ENCODE data around the gene UBN2. TPM values are rescaled to one million over a fixed set of nuclear protein-coding genes. Genes with fewer than 3 reads are reported as not detected.

The UBN2 gene
- total and polyA plus RNA-seq, 2 of the 13 experiments (the other 11 are each of a cell fraction or from before 2014, with no cell fraction given) = 5.6 to 5.7 TPM

DNA sequence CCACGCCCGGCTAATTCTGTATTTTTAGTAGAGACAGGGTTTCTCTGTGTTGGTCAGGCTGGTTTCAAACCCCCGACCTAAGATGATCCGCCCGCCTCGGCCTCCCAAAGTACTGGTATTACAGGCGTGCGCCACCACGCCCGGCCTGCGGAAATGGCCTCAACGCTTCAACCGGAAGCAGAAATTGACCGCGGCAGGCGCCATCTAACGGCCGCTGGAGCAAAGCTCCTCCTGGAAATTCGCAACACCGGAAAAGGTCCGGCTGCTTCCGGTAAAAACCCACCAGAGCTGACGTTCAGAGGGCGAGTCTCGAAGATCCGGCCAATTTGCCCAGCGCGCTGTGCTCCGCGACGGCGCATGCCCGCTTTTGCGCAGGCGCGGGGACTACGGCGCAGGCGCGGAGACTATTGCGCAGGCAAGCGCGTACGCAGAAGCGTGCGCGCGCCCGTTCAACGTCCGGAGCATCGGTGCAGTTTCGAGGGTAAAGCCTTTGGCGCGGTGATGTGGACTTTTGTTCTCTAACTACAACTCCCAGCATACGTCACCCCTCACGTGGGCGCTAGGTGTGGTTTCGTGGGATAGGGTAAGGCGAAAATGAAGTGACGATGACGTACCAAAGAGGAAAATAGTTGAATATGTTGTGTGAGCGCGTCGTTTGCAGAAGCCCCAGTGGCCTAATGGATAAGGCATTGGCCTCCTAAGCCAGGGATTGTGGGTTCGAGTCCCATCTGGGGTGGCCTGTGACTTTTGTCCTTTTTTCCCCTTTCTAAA is 109.2 kb downstream of the UBN2 start (continued):
- TF ChIP-seq HINFP (CRISPR knock-in tag; IDR thresholded peaks at IDR 0.05; ENCODE audit: low read depth) (peak; percentile 74; the same call in 1 of the 2 replicates), TBL1XR1 (IDR thresholded peaks at IDR 0.05; ENCODE audit: borderline replicate concordance, low read length, partially characterized antibody) (no peak), ZNF263 (CRISPR knock-in tag; IDR thresholded peaks at IDR 0.05) (0 out of 2 replicates have a peak, but pooled peaks have one; percentile 58), CHCHD3 (CRISPR knock-in tag; IDR thresholded peaks at IDR 0.05) (peak; percentile 87; the same call in 1 of the 2 replicates), FOSL2 (CRISPR knock-in tag; IDR thresholded peaks at IDR 0.05) (peak; percentile 60), ZFP82 (CRISPR knock-in tag; IDR thresholded peaks at IDR 0.05; ENCODE audit: borderline replicate concordance) (peak; percentile 77; the same call in 1 of the 2 replicates), ONECUT2 (CRISPR knock-in tag; IDR thresholded peaks at IDR 0.05) (0 out of 2 replicates have a peak, but pooled peaks have one; percentile 17), ZFP36L1 (CRISPR knock-in tag; IDR thresholded peaks at IDR 0.05) (peak; percentile 24; the same call in 1 of the 2 replicates), SAFB2 (CRISPR knock-in tag; IDR thresholded peaks at IDR 0.05; ENCODE audit: borderline replicate concordance, low read depth) (peak; percentile 73; the same call in 1 of the 2 replicates), TFDP1 (CRISPR knock-in tag; IDR thresholded peaks at IDR 0.05; ENCODE audit: borderline replicate concordance) (peak; percentile 89; the same call in 1 of the 2 replicates), ZNF652 (CRISPR knock-in tag; IDR thresholded peaks at IDR 0.05; ENCODE audit: borderline replicate concordance, low read depth) (0 out of 2 replicates have a peak, but pooled peaks have one; percentile 3), REST (IDR thresholded peaks at IDR 0.05; ENCODE audit: borderline replicate concordance in 1 of 2, low read depth in 1 of 2, low read length in 2 of 2) (peak in 1 of 2 experiments; percentile 10; a peak in 1 of 4 replicates), GPBP1L1 (CRISPR knock-in tag; IDR thresholded peaks at IDR 0.05) (no peak), MAZ (IDR thresholded peaks at IDR 0.05; ENCODE audit: borderline replicate concordance, low read depth, low read length) (peak; percentile 59; the same call in 1 of the 2 replicates), MAZ (CRISPR knock-in tag; IDR thresholded peaks at IDR 0.05; ENCODE audit: low read depth) (peak; percentile 74)
- TF ChIP-seq, protein P1, sequence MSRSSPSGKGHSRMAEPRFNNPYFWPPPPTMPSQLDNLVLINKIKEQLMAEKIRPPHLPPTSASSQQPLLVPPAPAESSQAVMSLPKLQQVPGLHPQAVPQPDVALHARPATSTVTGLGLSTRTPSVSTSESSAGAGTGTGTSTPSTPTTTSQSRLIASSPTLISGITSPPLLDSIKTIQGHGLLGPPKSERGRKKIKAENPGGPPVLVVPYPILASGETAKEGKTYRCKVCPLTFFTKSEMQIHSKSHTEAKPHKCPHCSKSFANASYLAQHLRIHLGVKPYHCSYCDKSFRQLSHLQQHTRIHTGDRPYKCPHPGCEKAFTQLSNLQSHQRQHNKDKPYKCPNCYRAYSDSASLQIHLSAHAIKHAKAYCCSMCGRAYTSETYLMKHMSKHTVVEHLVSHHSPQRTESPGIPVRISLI (CRISPR knock-in tag; IDR thresholded peaks at IDR 0.05; ENCODE audit: borderline replicate concordance) = peak; percentile 8; the same call in 1 of the 2 replicates
- TF ChIP-seq, protein P2, sequence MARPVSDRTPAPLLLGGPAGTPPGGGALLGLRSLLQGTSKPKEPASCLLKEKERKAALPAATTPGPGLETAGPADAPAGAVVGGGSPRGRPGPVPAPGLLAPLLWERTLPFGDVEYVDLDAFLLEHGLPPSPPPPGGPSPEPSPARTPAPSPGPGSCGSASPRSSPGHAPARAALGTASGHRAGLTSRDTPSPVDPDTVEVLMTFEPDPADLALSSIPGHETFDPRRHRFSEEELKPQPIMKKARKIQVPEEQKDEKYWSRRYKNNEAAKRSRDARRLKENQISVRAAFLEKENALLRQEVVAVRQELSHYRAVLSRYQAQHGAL (CRISPR knock-in tag; IDR thresholded peaks at IDR 0.05; ENCODE audit: not compliant biosample characterization) = peak; percentile 23
